Activated naive CD8-positive, alpha-beta T cell treated with anti-CD3 and anti-CD28 coated beads, Interleukin-2, amount 50 U/mL, for 16 hours (primary cell): Measurements from ENCODE around the gene ACSF3.

Source experiments
- DNase-seq: peaks from one replicate; pipeline ENCODE4 v3.0.0-alpha.2; 2020; ENCODE audit warnings: low read depth, low spot score

The ACSF3 gene

GRCh38 chr16:89144681-89145080 is 51.0 kb downstream of the ACSF3 start:
- DNase-seq, result no peak

GRCh38 chr16:89145406-89146161 is 51.9 kb downstream of the ACSF3 start:
- DNase-seq, result no peak

- DNase-seq, result no peak
These were observed 52.8 kb downstream of the ACSF3 start for GRCh38 chr16:89146211-89147005.

GRCh38 chr16:89147085-89147817 is 53.6 kb downstream of the ACSF3 start:
- DNase-seq, result no peak

GRCh38 chr16:89149386-89149785 is 55.7 kb downstream of the ACSF3 start:
- DNase-seq, result no peak

GRCh38 chr16:89150090-89150835 is 56.6 kb downstream of the ACSF3 start:
- DNase-seq, result no peak

- DNase-seq, result no peak
These were observed 57.3 kb downstream of the ACSF3 start for GRCh38 chr16:89150981-89151380.

- DNase-seq, result no peak
These were observed 59.4 kb downstream of the ACSF3 start for GRCh38 chr16:89152831-89153700.

GRCh38 chr16:89153848-89154271 is 60.2 kb downstream of the ACSF3 start:
- DNase-seq, result no peak

GRCh38 chr16:89154390-89155183 is 60.9 kb downstream of the ACSF3 start:
- no peak for DNase-seq

GRCh38 chr16:89155184-89155679 is 61.6 kb downstream of the ACSF3 start:
- DNase-seq, result no peak

GRCh38 chr16:89155851-89156739 is 62.4 kb downstream of the ACSF3 start:
- no peak for DNase-seq

GRCh38 chr16:89156740-89157645 is 63.3 kb downstream of the ACSF3 start:
- DNase-seq, result no peak

GRCh38 chr16:89157778-89158177 is 64.1 kb downstream of the ACSF3 start:
- no peak for DNase-seq

- no peak for DNase-seq
These were observed 65.6 kb downstream of the ACSF3 start for GRCh38 chr16:89159066-89159849.

- no peak for DNase-seq
These were observed 66.2 kb downstream of the ACSF3 start for GRCh38 chr16:89159850-89160354.
